HepG2 (cell line): ENCODE results near the gene BSN. TPM values are rescaled to one million over a fixed set of nuclear protein-coding genes. Genes with fewer than 3 reads are reported as not detected.

Experiments
- ARNT ChIP-seq: fragments of 450-650 bp; IDR thresholded peaks from 2 replicates; pipeline ENCODE4 v1.6.1; 2017
- ATF1 ChIP-seq: IDR thresholded peaks from 2 replicates; pipeline ENCODE4 v1.6.1; 2016; ENCODE audit warnings: mild to moderate bottlenecking, control low read depth
- EZH2 ChIP-seq: conservative IDR thresholded peaks from 2 replicates; pipeline ENCODE4 v1.6.1; 2012; ENCODE audit warnings: mild to moderate bottlenecking, low read depth, low read length, moderate library complexity
- GMEB2 ChIP-seq: IDR thresholded peaks from 2 replicates; pipeline ENCODE4 v1.6.1; 2016; ENCODE audit warnings: missing biosample characterization, missing genetic modification reagents, low read depth
- GZF1 ChIP-seq: sonication (generic); formaldehyde crosslinking; IDR thresholded peaks from 2 replicates; pipeline ENCODE4 v1.5.1; 2020; ENCODE audit warnings: mild to moderate bottlenecking, missing genetic modification reagents
- HCFC1 ChIP-seq: fragments of 150-350 bp; IDR thresholded peaks from 2 replicates; pipeline ENCODE4 v1.6.1; 2014; ENCODE audit warnings: low read depth, low read length
- HMGXB3 ChIP-seq: sonication (generic); formaldehyde crosslinking; IDR thresholded peaks from 2 replicates; pipeline ENCODE4 v1.4.0; 2020; ENCODE audit warnings: missing genetic modification reagents, borderline replicate concordance
- HNF1A ChIP-seq, 2 experiments: sonication (generic) in 1 of 2; formaldehyde crosslinking in 1 of 2; IDR thresholded peaks; 2 replicates each; pipeline versions ENCODE4 v1.4.0 to v1.6.1; 2016 to 2020; ENCODE audit warnings: borderline replicate concordance in 1 of 2, low read depth in 1 of 2, mild to moderate bottlenecking in 1 of 2, missing genetic modification reagents in 1 of 2
- HNF4G ChIP-seq, 2 experiments: sonication (generic) in 1 of 2; formaldehyde crosslinking in 1 of 2; IDR thresholded peaks; 2 replicates each; pipeline versions ENCODE4 v1.4.0 to v1.6.1; 2011 to 2020; ENCODE audit warnings: borderline replicate concordance in 2 of 2, low read depth in 2 of 2, mild to moderate bottlenecking in 2 of 2, low read length in 1 of 2, missing genetic modification reagents in 1 of 2, moderate library complexity in 1 of 2
- SNRNP70 ChIP-seq: fragments of 200-400 bp; formaldehyde crosslinking; IDR thresholded peaks from 2 replicates; pipeline ENCODE4 v1.6.1; 2017; ENCODE audit warnings: mild to moderate bottlenecking, low read depth, low read length, moderate library complexity
- TAF1 ChIP-seq: sonication (generic); formaldehyde crosslinking; IDR thresholded peaks from 2 replicates; pipeline ENCODE4 v1.4.0; 2020; ENCODE audit warnings: missing genetic modification reagents
- ZFP82 ChIP-seq: sonication (generic); formaldehyde crosslinking; IDR thresholded peaks from 2 replicates; pipeline ENCODE4 v1.5.1; 2020; ENCODE audit warnings: mild to moderate bottlenecking, missing genetic modification reagents, borderline replicate concordance
- ZNF12 ChIP-seq: sonication (generic); formaldehyde crosslinking; IDR thresholded peaks from 2 replicates; pipeline ENCODE4 v1.5.0; 2020; ENCODE audit warnings: missing genetic modification reagents
- ZNF251 ChIP-seq: sonication (generic); formaldehyde crosslinking; IDR thresholded peaks from 2 replicates; pipeline ENCODE4 v1.9.0; 2021; ENCODE audit warnings: mild to moderate bottlenecking, missing genetic modification reagents
- ZNF33B ChIP-seq: sonication (generic); formaldehyde crosslinking; IDR thresholded peaks from 2 replicates; pipeline ENCODE4 v1.5.1; 2020; ENCODE audit warnings: mild to moderate bottlenecking, missing genetic modification reagents
- ZNF430 ChIP-seq: sonication (generic); formaldehyde crosslinking; IDR thresholded peaks from 2 replicates; pipeline ENCODE4 v1.9.0; 2021; ENCODE audit warnings: mild to moderate bottlenecking, missing genetic modification reagents
- ZNF577 ChIP-seq: sonication (generic); formaldehyde crosslinking; IDR thresholded peaks from 2 replicates; pipeline ENCODE4 v1.4.0; 2020; ENCODE audit warnings: mild to moderate bottlenecking, low read depth, missing genetic modification reagents, borderline replicate concordance
- ZNF7 ChIP-seq: IDR thresholded peaks from 2 replicates; pipeline ENCODE4 v1.6.1; 2016; ENCODE audit warnings: missing biosample characterization, missing genetic modification reagents
- polyA plus RNA-seq, 8 experiments: library from polyadenylated mRNA; depleted of rRNA in 3 of 8; stranded (reverse) in 7 of 8; unstranded in 1 of 8; fragments of >200 nt; fragmentation: Illumina TruSeq in 4 of 8; extraction: Trizol in 4 of 8; gene quantifications; 2 replicates each; pipeline versions ENCODE4 v1.2.1 to v1.2.3, GENCODE V29; 2011 to 2016; ENCODE audit warnings: low read depth in 4 of 8, missing spikeins in 1 of 8, mixed read lengths in 1 of 8; ENCODE audit not compliant: insufficient read depth in 1 of 8
- total RNA-seq, 5 experiments: library from RNA; depleted of rRNA; stranded (reverse); fragments of >200 nt; fragmentation: Illumina TruSeq; extraction: Trizol; gene quantifications; 2 replicates each; pipeline ENCODE4 v1.2.3, GENCODE V29; 2016; ENCODE audit warnings: low read depth in 1 of 5

Gene BSN
- total and polyA plus RNA-seq, 2 of the 13 experiments (the other 11 are each of a cell fraction or from before 2014, with no cell fraction given) = 0.42 to 0.86 TPM

- no peak for TF ChIP-seq HNF1A (IDR thresholded peaks at IDR 0.05; ENCODE audit: low read depth)
- peak; percentile 54; the same call in 1 of the 2 replicates for TF ChIP-seq HNF1A (CRISPR knock-in tag; IDR thresholded peaks at IDR 0.05; ENCODE audit: borderline replicate concordance)
- no peak for TF ChIP-seq ATF1 (CRISPR knock-in tag)
- no peak for TF ChIP-seq ZNF577 (CRISPR knock-in tag)
- no peak for TF ChIP-seq ZFP82
- no peak for TF ChIP-seq ZNF33B (CRISPR knock-in tag)
- TF ChIP-seq ZNF251 (CRISPR knock-in tag) = no peak
- no peak for TF ChIP-seq ZNF7 (CRISPR knock-in tag)
- no peak for TF ChIP-seq GZF1
- no peak for TF ChIP-seq GMEB2 (CRISPR knock-in tag)
- peak; percentile 41; the same call in 1 of the 2 replicates for TF ChIP-seq TAF1 (CRISPR knock-in tag)
- TF ChIP-seq HNF4G (IDR thresholded peaks at IDR 0.05; ENCODE audit: borderline replicate concordance, low read depth, low read length) = no peak
- TF ChIP-seq HNF4G (CRISPR knock-in tag; IDR thresholded peaks at IDR 0.05; ENCODE audit: borderline replicate concordance, low read depth) = no peak; the same call in 1 of the 2 replicates
- no peak for TF ChIP-seq HMGXB3 (CRISPR knock-in tag)
- TF ChIP-seq SNRNP70 = no peak
- TF ChIP-seq ARNT = no peak
- no peak for TF ChIP-seq HCFC1
- TF ChIP-seq EZH2 = no peak
- TF ChIP-seq ZNF430 = no peak
- no peak for TF ChIP-seq ZNF12
Observed at GRCh38 chr3:49665822-49666519, 111.7 kb downstream of the BSN start (continued).
